HG02763 (cell line): ENCODE results near the gene BHLHE23.

Source experiments
- ATAC-seq: cut with Tn5 transposase; IDR thresholded peaks from one replicate; pipeline ENCODE4 v1.9.1; 2021; ENCODE audit warnings: mild to moderate bottlenecking, moderate library complexity; ENCODE audit not compliant: unreplicated experiment

Gene BHLHE23

GRCh38 chr20:63009988-63010769 lies 3.4 kb upstream of the BHLHE23 start:
- peak; percentile 59 for ATAC-seq

DNA sequence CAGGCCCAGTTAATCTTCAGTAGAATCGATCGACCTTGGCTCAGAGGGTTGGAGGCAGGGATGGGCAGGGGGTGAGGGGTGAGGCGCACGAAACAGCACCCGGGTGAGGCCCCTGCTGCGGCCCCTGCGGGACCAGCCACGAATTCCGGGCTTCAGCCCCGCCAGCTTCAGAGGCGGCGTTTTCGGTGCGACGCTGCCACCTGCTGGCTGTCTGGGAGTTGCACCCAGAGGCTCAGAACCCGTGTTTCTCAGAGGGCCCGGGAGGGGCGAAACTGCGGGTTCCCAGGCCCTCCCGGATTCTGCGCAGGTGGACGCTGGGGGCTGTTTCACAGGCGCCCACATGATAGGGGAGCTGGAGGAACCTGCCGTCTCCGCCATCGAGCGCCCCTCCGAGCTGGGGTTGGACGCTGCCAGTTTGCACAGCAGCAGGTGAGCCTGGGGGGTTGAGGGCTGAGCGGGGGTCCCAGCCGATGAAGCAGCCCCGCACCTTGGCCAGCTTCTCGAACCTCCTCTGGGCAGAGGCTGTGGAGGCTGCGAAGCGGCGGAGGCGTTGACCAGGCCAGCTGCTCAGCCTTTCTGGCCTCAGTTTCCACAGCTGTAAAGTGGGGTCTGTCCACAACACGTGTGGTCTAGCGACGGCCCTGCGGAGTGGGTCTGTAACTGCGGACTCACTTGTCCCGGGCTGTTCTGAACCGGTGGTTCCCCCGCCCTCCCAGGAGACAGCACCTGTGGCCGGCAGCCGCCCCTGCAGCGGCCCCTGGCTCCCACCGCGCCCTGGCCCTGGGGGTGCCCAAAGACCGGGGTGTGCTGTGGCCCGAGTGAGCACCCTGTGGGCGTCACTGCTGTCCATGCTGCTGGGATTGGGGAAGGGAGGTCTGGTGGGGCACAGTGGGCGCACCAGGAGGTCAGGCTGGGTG lies 2.5 kb upstream of the BHLHE23 start:
- peak; percentile 41 for ATAC-seq

DNA sequence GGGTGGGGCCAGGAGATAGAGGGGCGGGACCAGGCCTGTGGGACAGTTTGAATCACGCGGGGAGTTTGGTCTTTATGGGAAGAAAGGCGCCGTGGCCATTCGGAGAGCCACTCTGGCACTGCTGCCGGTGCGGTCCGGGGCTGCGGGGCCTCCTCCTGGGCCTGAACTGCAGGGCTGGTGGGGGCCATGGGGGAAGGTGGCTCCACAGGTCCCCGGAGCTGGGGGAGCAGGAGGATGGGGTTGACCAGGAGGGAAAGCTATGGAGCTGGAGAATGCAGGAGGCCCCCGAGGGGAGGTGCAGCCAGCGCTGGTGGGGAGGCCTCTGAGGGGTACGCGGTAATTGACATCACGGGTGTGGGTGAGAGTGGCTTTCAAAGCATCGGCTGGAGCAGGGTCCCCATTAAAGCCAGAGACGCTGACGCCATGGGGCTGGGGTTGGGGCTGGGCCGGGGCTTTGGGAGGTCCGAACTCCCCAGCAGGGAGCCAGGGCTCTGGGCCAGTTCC lies 1.8 kb upstream of the BHLHE23 start:
- no peak for ATAC-seq

DNA sequence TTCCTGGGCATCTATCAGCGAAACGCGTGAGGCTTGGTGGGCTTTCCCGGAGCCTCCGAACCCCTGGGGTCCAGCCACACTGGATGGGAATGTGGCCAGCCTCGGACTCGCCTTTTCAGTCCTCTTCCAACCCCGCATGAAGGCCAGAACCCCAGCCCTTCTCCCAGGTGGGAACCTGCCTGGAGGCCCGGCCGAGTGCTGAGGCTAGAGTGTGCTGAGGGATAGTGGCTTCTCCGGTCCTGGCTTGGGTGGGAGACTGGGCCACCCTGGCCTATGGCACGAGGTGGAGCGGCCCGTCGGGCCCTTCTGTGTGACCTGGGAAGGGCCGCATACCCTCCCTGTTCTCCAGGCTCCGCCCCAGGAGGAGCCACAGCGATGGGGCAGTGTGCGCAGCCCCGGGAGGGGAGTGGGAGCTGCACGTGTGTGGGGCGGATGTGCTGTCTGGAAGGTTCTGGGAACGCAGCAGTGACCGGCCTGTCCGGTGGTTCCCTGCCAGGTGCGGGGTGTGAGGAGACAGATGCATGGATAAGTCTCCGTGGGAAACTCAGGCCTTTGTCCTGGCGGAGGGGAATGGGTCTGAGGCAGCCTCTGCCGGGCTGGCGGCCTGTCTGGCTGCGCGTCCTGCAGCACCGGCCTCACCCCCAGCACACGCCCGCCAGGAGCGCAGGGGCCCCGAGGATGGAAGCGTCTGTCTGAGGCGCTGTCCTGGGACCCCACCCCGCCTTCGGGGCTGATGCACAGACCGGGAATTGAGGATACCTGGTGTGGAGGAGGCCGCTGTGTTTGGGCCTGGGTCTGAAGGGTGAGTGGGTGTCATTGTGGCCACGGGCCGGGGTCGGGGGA lies 1.1 kb upstream of the BHLHE23 start:
- no peak for ATAC-seq

- ATAC-seq, result no peak
Measured at GRCh38 chr20:63007360-63007645, 539 bp upstream of the BHLHE23 start.

- no peak for ATAC-seq
Measured at GRCh38 chr20:63005862-63006539, 763 bp downstream of the BHLHE23 start.

DNA sequence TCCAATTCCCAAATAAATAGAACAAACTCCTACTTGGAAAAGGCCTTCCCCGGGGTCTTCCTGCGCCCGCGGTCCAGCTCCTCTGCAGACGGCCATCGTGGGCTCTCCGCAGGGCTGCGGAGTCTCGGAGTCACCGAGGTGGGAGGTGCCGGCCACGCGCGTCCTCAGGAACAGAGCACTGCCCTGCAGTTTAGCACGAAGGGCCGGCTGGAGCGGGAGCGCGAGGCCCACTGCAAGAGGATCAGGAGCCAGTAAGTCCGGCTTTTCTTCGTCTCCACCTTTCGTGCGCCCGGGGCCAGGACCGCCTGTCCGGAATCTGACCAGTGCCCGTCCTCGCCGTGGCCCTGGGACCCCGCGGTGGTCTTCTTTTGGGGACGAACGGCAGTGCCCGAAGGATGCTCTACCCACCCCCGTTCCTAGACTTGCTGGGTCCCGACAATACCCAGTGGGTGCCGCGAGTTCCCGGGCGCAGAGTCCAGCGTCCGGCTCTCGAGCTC lies 1.4 kb downstream of the BHLHE23 start:
- no peak for ATAC-seq

- no peak for ATAC-seq
Measured at GRCh38 chr20:63004607-63005364, 2.0 kb downstream of the BHLHE23 start.

DNA sequence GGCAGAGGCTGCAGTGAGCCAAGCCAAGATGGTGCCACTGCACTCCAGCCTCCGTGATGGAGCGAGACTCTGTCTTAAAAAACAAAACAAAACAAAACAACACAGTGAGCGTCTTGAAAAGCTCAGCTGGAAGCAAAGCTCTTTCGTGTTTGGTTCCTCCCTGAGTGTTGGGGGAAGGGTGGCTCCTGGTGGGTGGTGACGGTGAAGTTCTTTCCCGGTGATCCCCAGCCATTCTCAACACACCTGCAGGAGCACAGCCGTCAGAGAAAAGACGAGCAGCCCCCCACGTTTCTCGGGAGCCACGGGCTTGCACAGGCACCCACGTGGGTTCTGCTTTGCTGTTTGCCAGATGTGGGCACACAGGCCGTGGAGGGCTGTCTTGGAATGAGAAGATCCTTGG lies 3.2 kb downstream of the BHLHE23 start:
- ATAC-seq, result no peak

DNA sequence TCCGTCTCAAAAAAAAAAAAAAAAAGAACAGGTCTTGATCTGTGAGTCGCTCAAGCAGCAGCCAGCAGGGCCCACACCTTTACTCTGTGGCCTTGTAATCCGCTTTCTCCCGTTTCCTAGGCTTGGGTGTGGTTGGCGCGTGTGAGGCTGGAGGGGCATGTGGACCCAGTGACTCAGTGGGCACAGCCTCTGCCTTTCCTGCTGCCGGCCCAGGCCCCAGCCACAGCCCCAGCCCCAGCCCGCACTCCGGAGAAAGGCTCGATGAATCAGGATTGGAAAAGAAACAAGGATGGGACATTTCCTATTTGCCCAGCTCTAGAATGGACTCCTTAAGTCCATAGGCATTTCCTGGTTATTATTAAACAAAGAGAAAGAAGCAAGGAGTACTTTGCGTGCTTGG lies 4.3 kb downstream of the BHLHE23 start:
- ATAC-seq, result no peak

- no peak for ATAC-seq
Measured at GRCh38 chr20:63000958-63001357, 5.8 kb downstream of the BHLHE23 start.

DNA sequence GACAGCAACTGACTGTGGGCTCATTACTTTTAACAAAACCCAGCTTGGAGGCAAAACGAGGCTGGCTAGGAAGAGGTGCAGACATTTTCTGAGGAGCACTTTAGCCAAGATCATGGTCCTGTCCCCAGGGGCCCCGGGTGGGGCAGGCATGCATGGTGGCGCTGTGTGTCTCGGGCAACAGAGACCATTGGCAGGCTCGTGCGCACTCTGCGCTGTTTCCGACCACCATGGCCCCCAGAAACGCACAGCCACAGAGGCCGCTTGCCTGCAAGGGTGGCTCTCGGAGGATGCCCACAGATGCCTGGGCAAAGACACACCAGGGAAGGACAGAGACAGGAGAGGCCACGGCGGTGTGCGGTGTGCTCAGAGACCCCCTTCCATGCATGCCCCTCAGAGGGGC lies 6.7 kb downstream of the BHLHE23 start:
- no peak for ATAC-seq

DNA sequence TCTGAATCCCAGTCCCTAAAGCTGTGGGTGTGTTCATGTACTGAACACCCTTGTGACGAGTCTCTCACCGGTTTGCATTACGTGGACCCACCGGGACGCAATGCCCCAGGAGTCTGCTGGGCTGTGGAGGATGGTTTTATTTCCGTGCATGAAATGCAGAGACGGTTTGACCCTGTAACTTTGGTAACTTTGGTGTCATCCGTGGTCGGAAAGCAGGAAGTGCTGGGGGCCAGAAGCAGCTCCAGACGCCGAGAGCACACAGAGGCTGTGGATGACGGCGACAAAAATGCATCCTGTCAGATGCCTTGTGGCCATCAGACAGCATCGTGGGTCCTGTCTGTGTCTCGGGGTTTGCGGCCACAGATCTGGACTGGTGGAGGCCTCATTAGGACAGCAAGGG lies 7.2 kb downstream of the BHLHE23 start:
- no peak for ATAC-seq

DNA sequence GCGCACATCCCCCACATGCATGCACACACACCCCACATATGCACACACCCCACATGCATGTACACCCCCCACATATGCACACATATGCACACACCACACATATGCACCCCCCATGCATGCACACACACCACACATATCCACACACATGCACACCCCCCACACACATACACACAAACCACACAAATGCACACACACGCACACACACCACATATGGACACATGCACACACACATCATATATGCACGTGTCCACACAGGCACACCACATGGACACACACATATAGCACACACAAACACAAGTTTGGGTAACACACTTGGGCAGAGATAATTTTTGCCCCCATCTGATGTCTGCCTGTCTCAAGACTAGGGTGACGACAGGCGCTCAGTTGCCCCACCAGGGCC lies 8.3 kb downstream of the BHLHE23 start:
- no peak for ATAC-seq

- ATAC-seq, result no peak
Measured at GRCh38 chr20:62997417-62998035, 9.2 kb downstream of the BHLHE23 start.

DNA sequence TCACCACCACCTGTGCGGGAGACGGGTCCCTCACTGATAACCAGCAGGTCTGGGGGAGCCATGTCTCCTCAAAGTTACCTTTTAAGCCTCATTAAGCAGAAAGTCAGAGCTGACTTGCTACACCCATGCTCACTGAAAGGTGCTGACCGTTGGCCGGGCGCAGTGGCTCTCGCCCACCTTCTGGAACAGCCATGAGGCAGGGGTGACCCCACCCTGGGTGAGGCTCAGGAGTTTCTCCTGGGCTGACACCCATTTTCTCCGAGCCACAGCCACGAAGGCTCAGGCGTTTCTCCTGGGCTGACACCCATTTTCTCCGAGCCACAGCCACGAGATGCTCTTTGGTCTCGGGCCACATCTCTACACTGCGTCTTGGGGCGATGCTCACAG lies 10.2 kb downstream of the BHLHE23 start:
- ATAC-seq, result no peak

- no peak for ATAC-seq
Measured at GRCh38 chr20:62995898-62996595, 10.7 kb downstream of the BHLHE23 start.

DNA sequence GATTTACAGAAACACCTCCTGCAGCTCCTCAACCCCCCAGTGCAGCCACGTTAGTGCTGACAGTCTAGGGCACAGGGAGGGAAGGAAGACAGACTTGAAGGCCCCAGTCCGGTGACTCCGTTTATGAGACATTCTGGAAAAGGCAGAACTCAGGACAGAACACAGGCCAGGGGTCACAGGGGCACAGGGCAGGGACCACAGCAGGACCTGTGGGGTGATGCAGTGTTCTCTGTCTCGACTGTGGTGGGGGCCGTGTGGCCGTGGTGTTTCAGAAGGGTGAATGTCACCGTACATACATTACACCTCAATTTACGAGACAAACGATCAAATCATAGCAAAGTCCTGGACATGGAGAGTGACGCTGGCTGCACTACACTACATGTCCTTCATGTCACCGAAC lies 11.3 kb downstream of the BHLHE23 start:
- no peak for ATAC-seq

- no peak for ATAC-seq
Measured at GRCh38 chr20:62994869-62995281, 11.9 kb downstream of the BHLHE23 start.
